Osteoblast (primary cell): ENCODE results near the gene KIRREL3. TPM values are rescaled to one million over a fixed set of nuclear protein-coding genes. Genes with fewer than 3 reads are reported as not detected.

ENCODE experiments used
- DNase-seq: peaks from one replicate; pipeline ENCODE4 v3.0.0; 2011; ENCODE audit warnings: low spot score, mixed read lengths; ENCODE audit not compliant: insufficient read length; ENCODE audit errors: missing footprints
- H2AFZ ChIP-seq: 2 replicates; pipeline ENCODE4 v1.6.0; 2011; ENCODE audit warnings: mild to moderate bottlenecking, low read length
- H3K27ac ChIP-seq: 2 replicates; pipeline ENCODE4 v1.5.1; 2011; ENCODE audit warnings: mild to moderate bottlenecking, low read depth, low read length, moderate library complexity
- H3K27me3 ChIP-seq: 2 replicates; pipeline ENCODE4 v1.6.0; 2012; ENCODE audit warnings: mild to moderate bottlenecking, control low read depth, inconsistent platforms, low read length, moderate library complexity; ENCODE audit not compliant: insufficient read depth
- H3K36me3 ChIP-seq: 2 replicates; pipeline ENCODE4 v1.5.1; 2011; ENCODE audit warnings: mild to moderate bottlenecking, low read length, control low read depth, moderate library complexity; ENCODE audit not compliant: insufficient read depth
- H3K4me1 ChIP-seq: 2 replicates; pipeline ENCODE4 v1.5.1; 2011; ENCODE audit warnings: mild to moderate bottlenecking, low read length, control low read depth, moderate library complexity; ENCODE audit not compliant: insufficient read depth
- H3K4me2 ChIP-seq: 2 replicates; pipeline ENCODE4 v1.6.0; 2011; ENCODE audit warnings: mild to moderate bottlenecking, low read length; ENCODE audit not compliant: insufficient read depth
- H3K4me3 ChIP-seq: fragments of 200-600 bp; sonication (generic); 3 replicates; pipeline ENCODE4 v1.5.1; 2012; ENCODE audit warnings: mild to moderate bottlenecking, low read length, inconsistent platforms; ENCODE audit not compliant: insufficient read depth
- H3K79me2 ChIP-seq: 2 replicates; pipeline ENCODE4 v1.6.0; 2012; ENCODE audit warnings: mild to moderate bottlenecking, low read length, control low read depth, inconsistent platforms; ENCODE audit not compliant: insufficient read depth
- H3K9me3 ChIP-seq: 2 replicates; pipeline ENCODE4 v1.5.1; 2011; ENCODE audit warnings: low read depth, low read length, control low read depth
- H4K20me1 ChIP-seq: 2 replicates; pipeline ENCODE4 v1.6.0; 2012; ENCODE audit warnings: mild to moderate bottlenecking, low read length, control low read depth; ENCODE audit not compliant: insufficient read depth
- CTCF ChIP-seq: IDR thresholded peaks from 2 replicates; pipeline ENCODE4 v1.5.1; 2011; ENCODE audit warnings: mild to moderate bottlenecking, low read depth, low read length, moderate library complexity; ENCODE audit errors: extremely low read depth
- total RNA-seq: library from RNA; depleted of rRNA; stranded (reverse); fragments of >200 nt; gene quantifications from 2 replicates; pipeline ENCODE4 v1.2.3, GENCODE V29; 2012

KIRREL3 gene
- total RNA-seq, 1 donor, result 3.6 TPM

DNA sequence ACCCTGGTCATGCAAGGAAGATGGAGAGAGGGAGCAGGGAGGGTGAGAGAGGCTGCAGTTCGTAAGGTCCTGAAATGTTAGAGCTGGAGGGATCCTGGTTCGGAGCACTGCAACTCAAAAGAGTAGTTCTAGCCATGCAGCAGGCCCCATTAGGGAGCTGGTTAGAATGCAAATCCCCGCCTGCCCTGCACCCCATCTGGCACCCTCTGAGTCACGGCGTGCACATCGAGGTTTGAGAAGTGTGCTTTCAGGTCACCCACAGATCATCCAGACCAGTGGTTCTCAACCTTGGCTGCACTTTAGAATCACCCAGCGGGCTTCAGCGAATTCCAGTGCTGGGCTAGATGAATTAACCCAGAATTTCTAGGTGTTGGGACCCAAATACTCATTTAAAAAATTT is 596.9 kb downstream of the KIRREL3 start:
- H4K20me1 ChIP-seq, result peaks cover 23% of the 10 kb centered on the region
- no peaks in the 10 kb centered on the region for H3K4me1 ChIP-seq
- H3K27me3 ChIP-seq, result no peaks in the 10 kb centered on the region
- no peak overlapping the region for H3K4me2 ChIP-seq
- H3K9me3 ChIP-seq, result no peaks in the 10 kb centered on the region
- no peak overlapping the region for H2AFZ ChIP-seq
- no peaks in the 10 kb centered on the region for H3K79me2 ChIP-seq
- no peak overlapping the region for H3K4me3 ChIP-seq
- H3K27ac ChIP-seq, result no peak overlapping the region
- no peak for DNase-seq
- peaks cover 5% of the 10 kb centered on the region for H3K36me3 ChIP-seq
- no peak for TF ChIP-seq CTCF

DNA sequence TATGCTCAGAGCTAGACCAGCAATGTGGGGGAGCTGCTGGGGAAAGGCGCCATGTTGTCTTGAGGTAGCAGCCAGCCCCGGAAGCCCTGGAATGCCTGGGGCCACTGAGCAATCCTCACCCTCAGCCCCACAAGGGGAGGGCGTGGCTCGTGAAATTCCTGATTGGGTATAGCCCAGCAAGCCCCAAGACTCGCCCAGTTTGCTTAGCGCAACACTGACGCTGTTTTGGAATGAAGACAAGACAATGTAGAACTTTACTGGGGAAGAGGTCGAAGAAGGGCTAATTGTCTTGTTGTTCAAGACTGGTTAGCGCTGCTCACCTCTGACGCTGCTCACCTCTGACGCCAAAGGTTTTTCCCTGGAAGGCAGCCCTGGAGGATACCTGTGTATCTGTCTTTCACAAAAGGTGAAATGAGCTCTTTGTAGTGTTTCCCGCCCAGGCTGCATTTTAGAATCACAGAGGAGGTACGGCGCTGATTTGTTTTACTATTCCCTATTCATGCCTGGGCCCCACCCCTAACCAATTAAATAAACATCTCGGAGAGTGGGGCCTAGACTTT is 597.5 kb downstream of the KIRREL3 start:
- H4K20me1 ChIP-seq, result peaks cover 23% of the 10 kb centered on the region
- no peaks in the 10 kb centered on the region for H3K4me1 ChIP-seq
- H3K4me3 ChIP-seq, result no peak overlapping the region
- H2AFZ ChIP-seq, result no peak overlapping the region
- no peak for TF ChIP-seq CTCF
- DNase-seq, result no peak
- peaks cover 5% of the 10 kb centered on the region for H3K36me3 ChIP-seq
- no peaks in the 10 kb centered on the region for H3K79me2 ChIP-seq
- no peak overlapping the region for H3K27ac ChIP-seq
- H3K27me3 ChIP-seq, result no peaks in the 10 kb centered on the region
- H3K4me2 ChIP-seq, result no peak overlapping the region
- H3K9me3 ChIP-seq, result no peaks in the 10 kb centered on the region

GRCh38 chr11:126400479-126400878 is 600.1 kb downstream of the KIRREL3 start:
- Histone ChIP-seq H3K27ac (no peak overlapping the region), H3K4me2 (no peak overlapping the region), H3K4me1 (no peaks in the 10 kb centered on the region), H3K79me2 (peaks cover 5% of the 10 kb centered on the region), H2AFZ (no peak overlapping the region), H3K4me3 (no peak overlapping the region), H3K9me3 (no peaks in the 10 kb centered on the region), H4K20me1 (peaks cover 23% of the 10 kb centered on the region), H3K27me3 (no peaks in the 10 kb centered on the region), H3K36me3 (no peaks in the 10 kb centered on the region)
- DNase-seq, result no peak
- no peak for TF ChIP-seq CTCF

GRCh38 chr11:126400019-126400418 is 600.6 kb downstream of the KIRREL3 start:
- Histone ChIP-seq H3K79me2 (peaks cover 7% of the 10 kb centered on the region), H3K27me3 (no peaks in the 10 kb centered on the region), H3K4me3 (no peak overlapping the region), H3K4me1 (no peaks in the 10 kb centered on the region), H3K36me3 (no peaks in the 10 kb centered on the region), H3K4me2 (no peak overlapping the region), H3K9me3 (no peaks in the 10 kb centered on the region), H2AFZ (no peak overlapping the region), H4K20me1 (peaks cover 27% of the 10 kb centered on the region), H3K27ac (no peak overlapping the region)
- TF ChIP-seq CTCF, result no peak
- no peak for DNase-seq
